IMR-90 (cell line): ENCODE data around the gene LONP2. TPM values are rescaled to one million over a fixed set of nuclear protein-coding genes. Genes with fewer than 3 reads are reported as not detected.

Experiments
- ATAC-seq: fragments of 200-7000 bp; cut with Tn5 transposase; 2 replicates; pipeline ENCODE4 v1.9.1; 2020; ENCODE audit warnings: low read depth, mild to moderate bottlenecking, moderate library complexity
- BruUV-seq: library from RNA; stranded (reverse); fragments of 400-500 nt; replicated peaks from 2 replicates; lab custom pipeline; 2021; lab: Mats Ljungman, UMichigan
- CTCF ChIA-PET: fragments of 300-600 bp; formaldehyde crosslinking; extraction: SDS; loops from one replicate; lab custom pipeline; 2021; ENCODE audit warnings: antibody characterized with exemption; lab: Yijun Ruan, JAX
- POLR2A ChIA-PET: fragments of 300-600 bp; sonication (Branson Sonifier 250); formaldehyde crosslinking; loops from one replicate; lab custom pipeline; 2022; ENCODE audit warnings: antibody characterized with exemption; ENCODE audit not compliant: unreplicated experiment; lab: Charles Lee
- DNase-seq: peaks from one replicate; pipeline ENCODE4 v3.0.0; 2013
- H2AFZ ChIP-seq: replicated peaks from 2 replicates; pipeline ENCODE3; 2013; ENCODE audit warnings: low read length, mild to moderate bottlenecking; ENCODE audit not compliant: poor library complexity
- H2AK5ac ChIP-seq: 2 replicates; pipeline ENCODE4 v1.6.1; 2013; ENCODE audit warnings: low read depth, low read length, inconsistent platforms
- H2AK9ac ChIP-seq: replicated peaks from 2 replicates; pipeline ENCODE3; 2013; ENCODE audit warnings: mild to moderate bottlenecking, low read depth, low read length, moderate library complexity; ENCODE audit not compliant: poor library complexity
- H2BK120ac ChIP-seq: 2 replicates; pipeline ENCODE4 v1.6.1; 2013; ENCODE audit warnings: low read depth, low read length, inconsistent platforms
- H2BK15ac ChIP-seq: 3 replicates; pipeline ENCODE4 v1.6.1; 2013; ENCODE audit warnings: low read depth, low read length, inconsistent platforms
- H2BK20ac ChIP-seq: 2 replicates; pipeline ENCODE4 v1.6.1; 2013; ENCODE audit warnings: low read depth, mild to moderate bottlenecking, inconsistent platforms, low read length, moderate library complexity
- H2BK5ac ChIP-seq: 2 replicates; pipeline ENCODE4 v1.6.1; 2013; ENCODE audit warnings: mild to moderate bottlenecking, low read depth, low read length, inconsistent platforms; ENCODE audit not compliant: poor library complexity, severe bottlenecking
- H3K14ac ChIP-seq: replicated peaks from 2 replicates; pipeline ENCODE4 v1.6.1; 2013; ENCODE audit warnings: low read depth, low read length, inconsistent platforms
- H3K18ac ChIP-seq: 2 replicates; pipeline ENCODE4 v1.6.1; 2013; ENCODE audit warnings: low read depth, low read length, control low read depth
- H3K23ac ChIP-seq: 2 replicates; pipeline ENCODE4 v1.6.1; 2013; ENCODE audit warnings: low read depth, low read length, inconsistent platforms
- H3K27ac ChIP-seq: 2 replicates; pipeline ENCODE4 v1.5.1; 2013; ENCODE audit warnings: mild to moderate bottlenecking, control low read depth, low read length; ENCODE audit not compliant: insufficient read depth
- H3K27me3 ChIP-seq: 2 replicates; pipeline ENCODE4 v1.6.1; 2013; ENCODE audit warnings: low read length; ENCODE audit not compliant: control insufficient read depth, insufficient read depth
- H3K36me3 ChIP-seq: 2 replicates; pipeline ENCODE4 v1.6.1; 2013; ENCODE audit warnings: low read length, mixed read lengths; ENCODE audit not compliant: control insufficient read depth, insufficient read depth
- H3K4ac ChIP-seq: 2 replicates; pipeline ENCODE4 v1.6.1; 2013; ENCODE audit warnings: low read depth, low read length, inconsistent platforms
- H3K4me1 ChIP-seq: 2 replicates; pipeline ENCODE4 v1.6.1; 2013; ENCODE audit warnings: low read length, mixed read lengths; ENCODE audit not compliant: control insufficient read depth, insufficient read depth
- H3K4me2 ChIP-seq: 2 replicates; pipeline ENCODE4 v1.6.1; 2013; ENCODE audit warnings: low read depth, mild to moderate bottlenecking, control low read depth, low read length, moderate library complexity
- H3K4me3 ChIP-seq: 2 replicates; pipeline ENCODE4 v1.5.1; 2013; ENCODE audit warnings: low read depth, mild to moderate bottlenecking, control low read depth, low read length, moderate library complexity; ENCODE audit not compliant: insufficient read depth
- H3K56ac ChIP-seq: 2 replicates; pipeline ENCODE4 v1.6.1; 2013; ENCODE audit warnings: low read length, inconsistent platforms; ENCODE audit not compliant: insufficient read depth; ENCODE audit errors: extremely low read depth
- H3K79me1 ChIP-seq, 2 experiments: 2 replicates each; pipeline ENCODE4 v1.6.1; 2013; ENCODE audit warnings: low read length in 2 of 2, inconsistent platforms in 1 of 2, low read depth in 1 of 2
- H3K9ac ChIP-seq: 2 replicates; pipeline ENCODE4 v1.6.1; 2013; ENCODE audit warnings: low read depth, low read length, control low read depth
- H3K9me1 ChIP-seq: 2 replicates; pipeline ENCODE4 v1.6.1; 2013; ENCODE audit warnings: low read length, inconsistent platforms; ENCODE audit not compliant: insufficient read depth
- H3K9me3 ChIP-seq: 2 replicates; pipeline ENCODE4 v1.6.1; 2013; ENCODE audit warnings: low read length; ENCODE audit not compliant: control insufficient read depth, insufficient read depth
- H4K20me1 ChIP-seq: 2 replicates; pipeline ENCODE4 v1.6.1; 2013; ENCODE audit warnings: low read length, inconsistent platforms; ENCODE audit not compliant: insufficient read depth
- H4K5ac ChIP-seq: 2 replicates; pipeline ENCODE4 v1.6.1; 2013; ENCODE audit warnings: mild to moderate bottlenecking, low read depth, low read length, control low read depth
- H4K8ac ChIP-seq, 2 experiments: 2 replicates each; pipeline ENCODE4 v1.6.1; 2013; ENCODE audit warnings: low read depth in 2 of 2, low read length in 2 of 2, control low read depth in 1 of 2, inconsistent platforms in 1 of 2
- H4K91ac ChIP-seq: 2 replicates; pipeline ENCODE4 v1.6.1; 2013; ENCODE audit warnings: low read depth, low read length, inconsistent platforms; ENCODE audit not compliant: insufficient read depth
- CEBPB ChIP-seq: IDR thresholded peaks from 2 replicates; pipeline ENCODE4 v1.6.1; 2012; ENCODE audit warnings: low read depth, low read length, improper control_type of control experiment
- CHD1 ChIP-seq: IDR thresholded peaks from 2 replicates; pipeline ENCODE4 v1.6.1; 2012; ENCODE audit warnings: low read depth, low read length, improper control_type of control experiment
- ELK1 ChIP-seq: fragments of 150-350 bp; IDR thresholded peaks from 2 replicates; pipeline ENCODE4 v1.6.1; 2016; ENCODE audit warnings: low read depth, mild to moderate bottlenecking, low read length, moderate library complexity, borderline replicate concordance
- FOS ChIP-seq: fragments of 150-350 bp; IDR thresholded peaks from 2 replicates; pipeline ENCODE4 v1.6.1; 2016; ENCODE audit warnings: low read depth, low read length
- MAFK ChIP-seq: IDR thresholded peaks from 2 replicates; pipeline ENCODE4 v1.6.1; 2012; ENCODE audit warnings: low read depth, low read length, improper control_type of control experiment
- MAZ ChIP-seq: IDR thresholded peaks from 2 replicates; pipeline ENCODE4 v1.6.1; 2012; ENCODE audit warnings: low read depth, mild to moderate bottlenecking, low read length, improper control_type of control experiment, moderate library complexity, borderline replicate concordance
- MXI1 ChIP-seq: IDR thresholded peaks from 2 replicates; pipeline ENCODE4 v1.6.1; 2012; ENCODE audit warnings: low read depth, mild to moderate bottlenecking, low read length, moderate library complexity, borderline replicate concordance
- NFE2L2 ChIP-seq: fragments of 150-350 bp; IDR thresholded peaks from 2 replicates; pipeline ENCODE4 v1.6.1; 2016; ENCODE audit warnings: low read depth, mild to moderate bottlenecking, low read length
- POLR2A ChIP-seq: IDR thresholded peaks from 2 replicates; pipeline ENCODE4 v1.6.1; 2012; ENCODE audit warnings: mild to moderate bottlenecking, low read depth, low read length
- RAD21 ChIP-seq: IDR thresholded peaks from 2 replicates; pipeline ENCODE4 v1.6.1; 2012; ENCODE audit warnings: low read length, improper control_type of control experiment
- RCOR1 ChIP-seq: IDR thresholded peaks from 2 replicates; pipeline ENCODE4 v1.6.1; 2012; ENCODE audit warnings: mild to moderate bottlenecking, low read length, improper control_type of control experiment; ENCODE audit not compliant: insufficient replicate concordance
- RFX5 ChIP-seq: IDR thresholded peaks from 2 replicates; pipeline ENCODE4 v1.8.0; 2012; ENCODE audit warnings: low read depth, mild to moderate bottlenecking, low read length, moderate library complexity
- SMC3 ChIP-seq: fragments of 150-350 bp; IDR thresholded peaks from 2 replicates; pipeline ENCODE4 v1.6.1; 2016; ENCODE audit warnings: low read depth, mild to moderate bottlenecking, antibody characterized with exemption, low read length, moderate library complexity
- WGBS, 2 experiments: methylation state at CpG; one replicate each; pipeline versions ENCODE4 v1.1.5 to v1.1.7; 2013; ENCODE audit warnings: missing lambda C conversion rate in 2 of 2; ENCODE audit not compliant: insufficient read length in 1 of 2; ENCODE audit errors: extremely low coverage in 2 of 2; 5-methylcytosine and 5-hydroxymethylcytosine counted together
- dilution Hi-C: fragments of 300-500 bp; cut with HindIII; formaldehyde crosslinking; loops from one replicate; pipeline ENCODE4 v1.14.3; 2018; ENCODE audit warnings: low sequenced_read_pairs; ENCODE audit not compliant: unreplicated experiment
- in situ Hi-C: fragments of 300-500 bp; cut with MboI; formaldehyde crosslinking; loops from 3 replicates; pipeline ENCODE4 v1.14.3; 2019; ENCODE audit warnings: low sequenced_read_pairs, inconsistent platforms, mixed read lengths
- intact Hi-C: fragments of 100-400 bp; cut with micrococcal nuclease; formaldehyde crosslinking; loops from 2 replicates; pipeline ENCODE4 v1.10.0; 2022
- polyA plus RNA-seq, 3 experiments: library from polyadenylated mRNA; depleted of rRNA; stranded (reverse); fragments of >200 nt; gene quantifications; 2 replicates each; pipeline ENCODE4 v1.2.3, GENCODE V29; 2012; ENCODE audit warnings: low replicate concordance in 1 of 3
- total RNA-seq: library from RNA; depleted of rRNA; stranded (reverse); fragments of >200 nt; gene quantifications from 2 replicates; pipeline ENCODE4 v1.2.3, GENCODE V29; 2012
- TF ChIP-seq, protein P1 (sequence below): fragments of 150-350 bp; IDR thresholded peaks from 2 replicates; pipeline ENCODE4 v1.6.1; 2017; ENCODE audit warnings: mild to moderate bottlenecking, antibody characterized with exemption, low read length, low read depth
- TF ChIP-seq, protein P2 (sequence below): conservative IDR thresholded peaks from 2 replicates; pipeline ENCODE4 v1.5.1; 2012; ENCODE audit warnings: mild to moderate bottlenecking, low read depth, low read length, improper control_type of control experiment

The LONP2 gene
- total and polyA plus RNA-seq, 2 of the 4 experiments (the other 2 are of a cell fraction), result 31.5 to 90.9 TPM

GRCh38 chr16:48235058-48235555 is 9.0 kb upstream of the LONP2 start:
- H3K18ac ChIP-seq, result no peak overlapping the region

More at GRCh38 chr16:48235058-48235555, 9.0 kb upstream of the LONP2 start:
- Histone ChIP-seq H3K36me3 (no peaks in the 10 kb centered on the region), H3K4ac (no peak overlapping the region), H3K79me1 (no peaks in the 10 kb centered on the region), H3K4me3 (no peak overlapping the region), H3K4me1 (0 out of 2 replicates have a peak, but pooled peaks cover 1% of the 10 kb centered on the region), H2AK5ac (no peak overlapping the region), H3K4me2 (no peak overlapping the region), H4K5ac (no peak overlapping the region), H2AK9ac (no peak overlapping the region), H3K27me3 (peaks cover 4% of the 10 kb centered on the region), H3K56ac (no peak overlapping the region), H4K8ac (no peak overlapping the region), H2AFZ (no peak overlapping the region), H3K9ac (no peak overlapping the region), H3K9me3 (no peaks in the 10 kb centered on the region), H2BK20ac (no peak overlapping the region), H3K23ac (no peak overlapping the region), H2BK15ac (no peak overlapping the region), H3K27ac (no peak overlapping the region), H4K20me1 (no peaks in the 10 kb centered on the region), H3K9me1 (no peaks in the 10 kb centered on the region), H2BK120ac (no peak overlapping the region), H4K91ac (no peak overlapping the region), H2BK5ac (no peak overlapping the region), H3K14ac (no peak overlapping the region)
- TF ChIP-seq SMC3 (no peak), CHD1 (no peak), ELK1 (no peak), MXI1 (no peak), RAD21 (no peak), NFE2L2 (no peak), MAFK (no peak), RCOR1 (no peak), POLR2A (no peak), MAZ (no peak), CEBPB (no peak), RFX5 (no peak), FOS (no peak)
- TF ChIP-seq, protein P1, sequence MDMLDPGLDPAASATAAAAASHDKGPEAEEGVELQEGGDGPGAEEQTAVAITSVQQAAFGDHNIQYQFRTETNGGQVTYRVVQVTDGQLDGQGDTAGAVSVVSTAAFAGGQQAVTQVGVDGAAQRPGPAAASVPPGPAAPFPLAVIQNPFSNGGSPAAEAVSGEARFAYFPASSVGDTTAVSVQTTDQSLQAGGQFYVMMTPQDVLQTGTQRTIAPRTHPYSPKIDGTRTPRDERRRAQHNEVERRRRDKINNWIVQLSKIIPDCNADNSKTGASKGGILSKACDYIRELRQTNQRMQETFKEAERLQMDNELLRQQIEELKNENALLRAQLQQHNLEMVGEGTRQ, result no peak
- TF ChIP-seq, protein P2, sequence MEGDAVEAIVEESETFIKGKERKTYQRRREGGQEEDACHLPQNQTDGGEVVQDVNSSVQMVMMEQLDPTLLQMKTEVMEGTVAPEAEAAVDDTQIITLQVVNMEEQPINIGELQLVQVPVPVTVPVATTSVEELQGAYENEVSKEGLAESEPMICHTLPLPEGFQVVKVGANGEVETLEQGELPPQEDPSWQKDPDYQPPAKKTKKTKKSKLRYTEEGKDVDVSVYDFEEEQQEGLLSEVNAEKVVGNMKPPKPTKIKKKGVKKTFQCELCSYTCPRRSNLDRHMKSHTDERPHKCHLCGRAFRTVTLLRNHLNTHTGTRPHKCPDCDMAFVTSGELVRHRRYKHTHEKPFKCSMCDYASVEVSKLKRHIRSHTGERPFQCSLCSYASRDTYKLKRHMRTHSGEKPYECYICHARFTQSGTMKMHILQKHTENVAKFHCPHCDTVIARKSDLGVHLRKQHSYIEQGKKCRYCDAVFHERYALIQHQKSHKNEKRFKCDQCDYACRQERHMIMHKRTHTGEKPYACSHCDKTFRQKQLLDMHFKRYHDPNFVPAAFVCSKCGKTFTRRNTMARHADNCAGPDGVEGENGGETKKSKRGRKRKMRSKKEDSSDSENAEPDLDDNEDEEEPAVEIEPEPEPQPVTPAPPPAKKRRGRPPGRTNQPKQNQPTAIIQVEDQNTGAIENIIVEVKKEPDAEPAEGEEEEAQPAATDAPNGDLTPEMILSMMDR, result no peak
- ChIA-PET CTCF (interaction anchor here (2.6 kb wide), 1 partner anchor 388 kb away, joined by 7 read pairs; no protein-coding TSS in a partner anchor), POLR2A (no interaction called here)
- no TSS peak for BruUV-seq
- in situ Hi-C loops, result loop anchor here (5.0 kb wide), 1 partner anchor 392 kb away; no protein-coding TSS in a partner anchor
- no CpG with 5 or more reads among the region's 6 CpGs for WGBS, 2 experiments
- DNase-seq (no peak), ATAC-seq (no peak)
- intact Hi-C loops, result no loop called here
- dilution Hi-C loops, result no loop called here
